ENCODE results near the gene PAIP2.

The PAIP2 gene

DNA sequence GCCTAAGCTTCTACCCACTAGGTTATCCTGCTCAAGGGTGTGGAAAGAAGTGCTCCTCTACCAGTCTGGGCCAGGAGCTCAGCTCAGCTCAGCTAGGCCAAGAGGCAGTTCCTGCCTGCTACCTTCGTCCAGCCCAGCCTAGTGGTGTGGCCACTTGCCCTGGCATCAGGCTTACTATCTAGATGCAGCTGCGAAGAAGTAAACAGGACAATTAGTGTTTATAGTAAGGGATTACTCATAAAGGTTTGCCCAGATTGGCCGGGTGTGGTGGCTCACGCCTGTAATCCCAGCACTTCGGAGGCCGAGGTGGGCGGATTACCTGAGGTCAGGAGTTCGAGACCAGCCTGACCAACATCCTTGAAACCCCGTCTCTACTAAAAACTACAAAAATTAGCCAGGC, 75.0 kb downstream of the PAIP2 start:
- Histone ChIP-seq H3K27me3 (replicated peaks; ENCODE audit: control insufficient read depth, insufficient read depth, low read length) (no peaks in the 10 kb centered on the region), H3K36me3 (ENCODE audit: control insufficient read depth, insufficient read depth, low read length) (no peaks in the 10 kb centered on the region), H3K4me3 (replicated peaks; ENCODE audit: low read depth, low read length) (no peak overlapping the region)
- TF ChIP-seq, protein P1, sequence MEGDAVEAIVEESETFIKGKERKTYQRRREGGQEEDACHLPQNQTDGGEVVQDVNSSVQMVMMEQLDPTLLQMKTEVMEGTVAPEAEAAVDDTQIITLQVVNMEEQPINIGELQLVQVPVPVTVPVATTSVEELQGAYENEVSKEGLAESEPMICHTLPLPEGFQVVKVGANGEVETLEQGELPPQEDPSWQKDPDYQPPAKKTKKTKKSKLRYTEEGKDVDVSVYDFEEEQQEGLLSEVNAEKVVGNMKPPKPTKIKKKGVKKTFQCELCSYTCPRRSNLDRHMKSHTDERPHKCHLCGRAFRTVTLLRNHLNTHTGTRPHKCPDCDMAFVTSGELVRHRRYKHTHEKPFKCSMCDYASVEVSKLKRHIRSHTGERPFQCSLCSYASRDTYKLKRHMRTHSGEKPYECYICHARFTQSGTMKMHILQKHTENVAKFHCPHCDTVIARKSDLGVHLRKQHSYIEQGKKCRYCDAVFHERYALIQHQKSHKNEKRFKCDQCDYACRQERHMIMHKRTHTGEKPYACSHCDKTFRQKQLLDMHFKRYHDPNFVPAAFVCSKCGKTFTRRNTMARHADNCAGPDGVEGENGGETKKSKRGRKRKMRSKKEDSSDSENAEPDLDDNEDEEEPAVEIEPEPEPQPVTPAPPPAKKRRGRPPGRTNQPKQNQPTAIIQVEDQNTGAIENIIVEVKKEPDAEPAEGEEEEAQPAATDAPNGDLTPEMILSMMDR (IDR thresholded peaks at IDR 0.05; ENCODE audit: insufficient read depth, low read length, poor library complexity, severe bottlenecking), result no peak
- DNase-seq (ENCODE audit: extremely low read depth, insufficient read length), result no peak

DNA sequence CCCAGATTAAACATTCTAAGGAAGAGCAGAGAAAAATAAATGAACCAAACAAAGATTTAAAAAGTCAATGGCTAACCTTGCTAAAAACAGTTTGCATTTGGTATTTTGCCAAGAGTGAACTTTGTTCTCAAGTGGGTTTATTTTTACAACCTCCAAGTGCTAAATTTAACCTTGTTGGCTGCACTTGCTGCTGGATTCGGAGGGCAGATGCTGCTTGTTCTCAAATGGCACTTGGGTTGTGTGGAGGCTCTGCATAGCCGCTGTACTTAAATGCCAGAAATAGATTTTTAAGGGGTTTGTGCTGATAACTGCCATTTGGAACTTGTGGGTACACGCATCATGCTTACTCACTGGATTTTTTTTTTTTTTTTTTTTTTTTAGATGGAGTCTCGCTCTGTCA, 75.6 kb downstream of the PAIP2 start:
- Histone ChIP-seq H3K36me3 (ENCODE audit: control insufficient read depth, insufficient read depth, low read length) (no peaks in the 10 kb centered on the region), H3K27me3 (replicated peaks; ENCODE audit: control insufficient read depth, insufficient read depth, low read length) (no peaks in the 10 kb centered on the region), H3K4me3 (replicated peaks; ENCODE audit: low read depth, low read length) (no peak overlapping the region)
- no peak for DNase-seq (ENCODE audit: extremely low read depth, insufficient read length)
- TF ChIP-seq, protein P1 (IDR thresholded peaks at IDR 0.05; ENCODE audit: insufficient read depth, low read length, poor library complexity, severe bottlenecking), result no peak

DNA sequence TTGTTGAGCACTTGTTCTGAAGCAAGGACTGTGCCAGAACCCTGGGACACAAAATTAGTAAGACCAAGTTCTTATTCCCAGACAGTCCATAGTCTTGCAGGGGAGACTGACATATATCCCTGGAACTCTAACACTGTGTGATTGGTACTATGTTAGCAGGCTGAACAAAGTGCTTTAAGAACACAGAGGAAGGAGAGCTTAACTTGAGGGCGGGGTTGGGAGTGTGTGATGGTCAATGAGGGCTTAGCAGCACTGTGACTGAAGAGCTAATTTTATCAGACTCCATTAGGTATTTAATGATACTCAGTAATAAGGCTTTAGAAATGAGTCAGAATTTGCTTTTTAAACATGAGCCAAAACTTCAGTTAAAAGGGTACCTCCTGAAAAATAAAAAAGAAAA, 77.1 kb downstream of the PAIP2 start:
- TF ChIP-seq, protein P1 (IDR thresholded peaks at IDR 0.05; ENCODE audit: insufficient read depth, low read length, poor library complexity, severe bottlenecking), result no peak
- no peaks in the 10 kb centered on the region for H3K27me3 ChIP-seq (replicated peaks; ENCODE audit: control insufficient read depth, insufficient read depth, low read length)
- no peak overlapping the region for H3K4me3 ChIP-seq (replicated peaks; ENCODE audit: low read depth, low read length)
- DNase-seq (ENCODE audit: extremely low read depth, insufficient read length), result no peak
- H3K36me3 ChIP-seq (ENCODE audit: control insufficient read depth, insufficient read depth, low read length), result no peaks in the 10 kb centered on the region
